GM10266 (cell line): ENCODE data around the gene MB21D2.

Experiments used
- DNase-seq: peaks from one replicate; pipeline ENCODE4 v3.0.0; 2012; ENCODE audit errors: extremely low spot score
- CTCF ChIP-seq: IDR thresholded peaks from 2 replicates; pipeline ENCODE4 v1.5.1; 2012; ENCODE audit warnings: mild to moderate bottlenecking, low read depth; ENCODE audit not compliant: control insufficient read depth, insufficient read depth; ENCODE audit errors: missing control alignments

MB21D2 gene

GRCh38 chr3:192943393-192943792 is 25.7 kb upstream of the MB21D2 start:
- no peak for TF ChIP-seq CTCF
- DNase-seq: no peak

GRCh38 chr3:192942625-192943024 is 25.0 kb upstream of the MB21D2 start:
- no peak for TF ChIP-seq CTCF
- no peak for DNase-seq

- no peak for DNase-seq
- no peak for TF ChIP-seq CTCF
Measured at GRCh38 chr3:192940129-192940528, 22.5 kb upstream of the MB21D2 start.

- no peak for DNase-seq
- TF ChIP-seq CTCF: no peak
Measured at GRCh38 chr3:192935441-192935840, 17.8 kb upstream of the MB21D2 start.

GRCh38 chr3:192933779-192934460 is 16.3 kb upstream of the MB21D2 start:
- no peak for DNase-seq
- TF ChIP-seq CTCF: no peak

- TF ChIP-seq CTCF: no peak
- no peak for DNase-seq
Measured at GRCh38 chr3:192933259-192933658, 15.6 kb upstream of the MB21D2 start.

GRCh38 chr3:192931825-192932224 is 14.2 kb upstream of the MB21D2 start:
- TF ChIP-seq CTCF: no peak
- no peak for DNase-seq
